M059J (cell line): ENCODE results near the gene ZDBF2. TPM values are rescaled to one million over a fixed set of nuclear protein-coding genes. Genes with fewer than 3 reads are reported as not detected.
"Not testable (repeated sequence)": the region's sequence is repeated elsewhere in the genome, so short reads cannot be mapped to it uniquely, and the experiment has no call there.

Source experiments
- DNase-seq: peaks from one replicate; pipeline ENCODE4 v3.0.0-alpha.2; 2012; ENCODE audit warnings: low read depth
- total RNA-seq: library from RNA; depleted of rRNA; stranded (reverse); fragments of >200 nt; shearing (Covaris generic); gene quantifications from 2 replicates; pipeline ENCODE4 v1.2.3, GENCODE V29; 2014; rRNA removed

Gene ZDBF2
- total RNA-seq, 1 experiment from 2014 or later = 9.1 TPM

- no peak for DNase-seq
These were observed 49.0 kb downstream of the ZDBF2 start for GRCh38 chr2:206323486-206323885.

- DNase-seq = no peak
These were observed 50.4 kb downstream of the ZDBF2 start for GRCh38 chr2:206324869-206325268.

- DNase-seq = no peak
These were observed 54.5 kb downstream of the ZDBF2 start for GRCh38 chr2:206328974-206329373.

GRCh38 chr2:206336861-206337260 lies 62.4 kb downstream of the ZDBF2 start:
- DNase-seq = no peak

- no peak for DNase-seq
These were observed 63.5 kb downstream of the ZDBF2 start for GRCh38 chr2:206337956-206338355.

GRCh38 chr2:206341396-206341795 lies 66.9 kb downstream of the ZDBF2 start:
- no peak for DNase-seq

GRCh38 chr2:206343144-206343543 lies 68.7 kb downstream of the ZDBF2 start:
- DNase-seq = no peak

- no peak for DNase-seq
These were observed 69.4 kb downstream of the ZDBF2 start for GRCh38 chr2:206343816-206344215.

- DNase-seq = no peak
These were observed 71.1 kb downstream of the ZDBF2 start for GRCh38 chr2:206345606-206346005.

- DNase-seq = no peak
These were observed 74.9 kb downstream of the ZDBF2 start for GRCh38 chr2:206349375-206349774.

GRCh38 chr2:206352571-206352970 lies 78.1 kb downstream of the ZDBF2 start:
- no peak for DNase-seq

GRCh38 chr2:206353685-206354084 lies 79.2 kb downstream of the ZDBF2 start:
- DNase-seq = peak; percentile 12

- DNase-seq = no peak
These were observed 79.7 kb downstream of the ZDBF2 start for GRCh38 chr2:206354129-206354528.

- not testable (repeated sequence) for DNase-seq
These were observed 82.4 kb downstream of the ZDBF2 start for GRCh38 chr2:206356840-206357239.

GRCh38 chr2:206360840-206361239 lies 86.4 kb downstream of the ZDBF2 start:
- not testable (repeated sequence) for DNase-seq

- no peak for DNase-seq
These were observed 87.1 kb downstream of the ZDBF2 start for GRCh38 chr2:206361407-206362045.

Other genes with a start within 250 kb of the ZDBF2 start
- gene INO80D, start 188.5 kb upstream of the ZDBF2 start, total RNA-seq = 2.6 and 5.2 TPM in 2 replicates
- gene NDUFS1, start 115.2 kb upstream of the ZDBF2 start, total RNA-seq = 125 and 127 TPM in 2 replicates
- gene EEF1B2, start 114.8 kb upstream of the ZDBF2 start, total RNA-seq = 180 and 188 TPM in 2 replicates
- gene ADAM23, start 168.9 kb downstream of the ZDBF2 start, total RNA-seq = 0.25 TPM in 1 of 2 replicates, not detected in the other